Stimulated activated CD4-positive, alpha-beta T cell treated with anti-CD3 and anti-CD28 coated beads, TNF-alpha, amount 100 ng/mL, for 48 hours (primary cell): ENCODE measurements around the gene PLD2.
"Not testable (repeated sequence)": the region's sequence is repeated elsewhere in the genome, so short reads cannot be mapped to it uniquely, and the experiment has no call there.

Experiments
- DNase-seq, 3 donors: peaks; one replicate each; pipeline ENCODE4 v3.0.0-alpha.2; 2020; ENCODE audit warnings: low read depth in 3 of 3

PLD2 gene

DNA sequence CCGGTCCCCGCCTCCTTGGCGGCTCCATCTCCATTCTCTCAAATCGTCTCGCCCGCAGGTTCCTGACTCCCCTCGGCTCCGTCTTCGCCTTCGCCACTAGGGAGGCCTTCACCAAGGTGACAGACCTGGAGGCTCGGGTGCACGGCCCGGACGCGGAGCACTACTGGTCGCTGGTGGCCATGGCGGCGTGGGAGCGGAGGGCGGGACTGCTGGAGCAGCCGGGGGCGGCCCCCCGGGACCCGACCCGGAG is 17.3 kb upstream of the PLD2 start:
- DNase-seq = no peak

DNA sequence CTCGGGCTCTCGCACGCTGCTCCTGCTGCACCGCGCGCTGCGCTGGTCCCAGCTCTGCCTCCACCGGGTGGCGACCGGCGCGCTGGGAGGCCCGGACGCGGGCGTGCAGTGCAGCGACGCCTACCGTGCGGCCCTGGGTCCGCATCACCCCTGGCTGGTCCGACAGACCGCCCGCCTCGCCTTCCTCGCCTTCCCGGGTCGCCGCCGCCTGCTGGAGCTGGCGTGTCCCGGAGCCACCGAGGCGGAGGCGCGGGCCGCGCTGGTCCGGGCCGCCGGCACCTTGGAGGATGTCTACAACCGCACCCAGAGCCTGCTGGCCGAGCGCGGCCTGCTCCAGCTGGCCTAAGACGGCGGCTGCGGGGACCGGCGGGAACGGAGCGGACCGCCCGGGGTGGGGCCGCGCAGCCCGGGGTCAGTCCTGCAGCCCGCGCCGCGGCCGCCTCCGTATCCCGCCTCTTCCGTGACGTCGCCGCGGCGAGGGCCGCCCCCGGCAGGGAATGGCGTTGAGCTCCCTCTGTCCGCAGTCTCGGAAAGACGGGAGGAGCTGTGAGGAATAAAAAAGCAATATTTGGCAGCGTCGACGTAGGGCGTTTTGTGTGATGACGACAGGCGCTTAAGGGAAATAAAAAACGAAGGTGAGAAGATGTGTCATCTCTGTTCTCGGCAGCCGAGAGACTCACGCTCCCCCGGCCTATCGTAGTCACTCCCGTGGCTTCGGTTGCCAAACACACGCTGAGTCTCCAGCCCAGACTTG is 16.8 kb upstream of the PLD2 start:
- peak; percentile 61 to 72 (median 71) for DNase-seq

DNA sequence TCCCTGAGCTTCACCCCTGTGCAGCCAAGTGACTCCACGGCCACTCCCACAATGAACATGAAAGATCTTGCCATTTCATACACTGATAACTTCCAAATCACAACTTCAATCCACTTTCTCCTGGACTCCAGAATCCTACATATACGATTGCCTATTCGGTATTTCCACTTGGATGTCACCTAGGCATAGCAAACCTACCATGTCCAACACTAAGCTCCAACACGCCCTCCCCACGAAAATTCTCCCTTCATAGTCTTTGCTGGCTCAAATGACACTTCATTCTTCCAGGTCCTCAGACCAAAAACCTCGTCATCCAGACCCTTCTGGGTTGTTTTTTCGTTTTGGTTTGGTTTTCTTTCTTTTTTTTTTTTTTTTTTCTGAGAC is 16.3 kb upstream of the PLD2 start:
- DNase-seq = no peak

GRCh38 chr17:4795168-4795567 is 11.8 kb upstream of the PLD2 start:
- no peak for DNase-seq

DNA sequence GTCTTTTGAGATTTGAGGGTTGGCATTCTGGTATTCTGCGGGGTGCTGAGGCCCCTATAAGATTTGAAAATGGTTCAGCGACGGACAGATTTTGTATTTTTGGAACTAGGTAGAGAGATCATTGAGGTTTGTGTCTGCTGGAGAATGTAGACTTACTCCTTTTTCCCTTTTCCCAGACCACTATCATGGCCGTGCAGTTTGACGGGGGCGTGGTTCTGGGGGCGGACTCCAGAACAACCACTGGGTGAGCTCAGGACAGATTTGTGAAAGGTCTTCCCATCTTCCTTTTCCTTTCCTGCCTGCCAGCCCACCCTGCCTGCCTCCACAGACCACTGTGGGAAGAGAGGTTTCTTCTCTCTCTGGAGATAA is 10.4 kb upstream of the PLD2 start:
- DNase-seq = no peak

DNA sequence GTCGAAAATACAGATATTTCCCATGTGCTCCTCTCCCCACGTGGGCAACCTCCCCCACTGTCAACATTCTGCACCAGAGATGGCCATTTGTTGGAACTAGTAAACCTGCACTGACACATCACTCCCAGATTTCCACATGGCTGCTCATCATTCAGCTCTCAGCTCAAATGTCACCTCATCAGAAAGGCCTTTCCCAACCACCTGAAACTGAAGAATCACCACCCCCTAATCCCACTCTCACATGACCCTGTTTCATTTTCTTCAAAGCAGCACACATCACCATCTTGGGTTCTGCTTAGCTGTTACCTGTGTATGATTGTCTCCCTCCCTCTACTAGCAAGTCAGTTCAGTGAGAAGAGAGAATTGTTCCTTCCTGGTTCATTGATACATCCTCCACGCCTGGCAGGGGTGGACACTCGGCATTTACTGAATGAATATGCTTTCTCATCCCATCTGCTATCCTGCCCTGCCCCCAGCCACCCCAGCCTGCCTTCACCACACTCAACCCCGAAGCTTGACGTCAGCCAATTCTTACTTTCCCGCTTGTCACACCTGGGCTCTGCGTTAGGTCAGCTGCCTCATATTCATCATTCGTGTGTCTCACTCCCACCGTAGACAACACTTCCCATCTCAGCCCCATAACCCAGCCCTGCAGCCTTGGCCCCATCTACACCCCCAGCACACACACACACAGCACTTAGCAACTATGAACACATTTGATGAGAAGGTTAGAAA is 6.3 kb upstream of the PLD2 start:
- no peak for DNase-seq

DNA sequence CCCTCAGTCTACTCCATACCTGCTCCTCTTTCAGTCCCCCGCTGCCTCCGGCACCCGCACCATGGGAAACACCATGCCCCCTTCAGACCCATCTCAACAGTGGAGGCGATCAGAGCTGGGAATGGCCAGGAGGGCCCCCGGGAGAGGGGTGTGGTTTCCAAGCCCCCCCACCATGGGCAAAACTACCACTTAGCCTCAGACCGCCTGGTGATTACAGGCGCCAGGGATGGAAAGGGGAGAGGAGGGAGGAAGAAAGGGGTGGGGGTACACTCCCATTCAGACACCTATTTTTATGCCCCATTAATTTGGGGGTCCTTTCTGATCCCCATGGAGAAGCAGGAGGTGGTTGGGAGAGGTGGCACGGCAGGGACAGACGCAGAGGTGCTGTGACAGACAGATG is 4.7 kb upstream of the PLD2 start, which contains the start of gene C17orf114:
Gene C17orf114, minus strand, starts transcription at position 101 of the 400 bp plus-strand sequence.
- DNase-seq = no peak

DNA sequence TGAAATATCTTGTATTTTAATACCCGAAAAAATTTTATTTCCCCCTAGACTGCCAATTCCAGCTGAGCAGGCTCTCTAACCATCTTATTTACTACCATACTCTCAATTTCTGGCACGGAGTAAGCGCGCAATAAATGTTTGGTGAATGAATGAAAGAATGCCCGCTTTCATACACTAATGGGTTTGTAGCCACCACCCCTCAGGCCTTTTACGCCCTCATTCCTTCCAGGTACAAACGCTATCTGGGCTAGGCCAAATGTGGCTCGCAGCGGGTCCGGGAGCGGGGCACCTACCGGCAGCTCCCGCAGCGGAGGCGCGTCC is 536 bp upstream of the PLD2 start:
- DNase-seq = no peak

DNA sequence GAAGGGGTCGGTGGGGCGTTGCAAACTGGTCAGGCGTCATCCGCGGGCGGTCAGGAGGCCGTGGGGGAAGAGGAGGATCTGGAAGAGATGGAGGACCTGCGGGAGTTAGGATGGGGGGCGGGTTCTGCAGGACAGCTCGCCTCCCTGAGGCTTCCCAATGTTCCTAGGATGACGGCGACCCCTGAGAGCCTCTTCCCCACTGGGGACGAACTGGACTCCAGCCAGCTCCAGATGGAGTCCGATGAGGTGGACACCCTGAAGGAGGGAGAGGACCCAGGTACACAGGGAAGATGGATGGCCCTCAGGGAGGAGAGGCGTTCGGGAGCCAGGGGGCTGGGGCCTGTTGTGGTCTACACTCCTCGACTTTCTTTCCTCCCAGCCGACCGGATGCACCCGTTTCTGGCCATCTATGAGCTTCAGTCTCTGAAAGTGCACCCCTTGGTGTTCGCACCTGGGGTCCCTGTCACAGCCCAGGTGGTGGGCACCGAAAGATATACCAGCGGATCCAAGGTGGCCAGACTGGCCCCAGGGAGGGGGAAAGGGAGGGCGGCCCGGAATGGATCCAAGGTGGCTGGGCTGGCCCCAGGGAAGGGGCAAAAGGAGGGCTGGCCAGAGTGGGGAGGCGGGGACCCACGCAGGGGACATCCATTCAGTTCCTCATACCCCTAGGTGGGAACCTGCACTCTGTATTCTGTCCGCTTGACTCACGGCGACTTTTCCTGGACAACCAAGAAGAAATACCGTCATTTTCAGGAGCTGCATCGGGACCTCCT is 839 bp downstream of the PLD2 start:
- DNase-seq = no peak

DNA sequence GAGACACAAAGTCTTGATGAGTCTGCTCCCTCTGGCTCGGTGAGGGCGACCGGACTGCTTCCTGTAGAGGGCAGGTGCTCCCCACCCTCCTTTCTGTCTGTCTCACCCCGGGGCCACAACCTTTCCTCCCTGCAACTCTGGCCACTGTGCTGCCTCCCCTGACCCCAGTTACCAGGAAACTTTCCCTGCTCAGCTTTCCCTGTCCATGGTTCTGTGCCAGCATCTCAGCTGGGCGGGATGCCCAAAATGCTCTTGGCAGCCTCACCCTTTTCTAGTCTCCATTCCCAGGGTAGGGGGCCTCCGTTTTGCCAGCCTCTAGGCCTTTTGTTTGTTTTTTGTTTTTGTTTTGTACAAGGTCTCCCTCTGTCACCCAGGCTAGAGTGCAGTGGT is 1.4 kb downstream of the PLD2 start:
- DNase-seq = no peak

DNA sequence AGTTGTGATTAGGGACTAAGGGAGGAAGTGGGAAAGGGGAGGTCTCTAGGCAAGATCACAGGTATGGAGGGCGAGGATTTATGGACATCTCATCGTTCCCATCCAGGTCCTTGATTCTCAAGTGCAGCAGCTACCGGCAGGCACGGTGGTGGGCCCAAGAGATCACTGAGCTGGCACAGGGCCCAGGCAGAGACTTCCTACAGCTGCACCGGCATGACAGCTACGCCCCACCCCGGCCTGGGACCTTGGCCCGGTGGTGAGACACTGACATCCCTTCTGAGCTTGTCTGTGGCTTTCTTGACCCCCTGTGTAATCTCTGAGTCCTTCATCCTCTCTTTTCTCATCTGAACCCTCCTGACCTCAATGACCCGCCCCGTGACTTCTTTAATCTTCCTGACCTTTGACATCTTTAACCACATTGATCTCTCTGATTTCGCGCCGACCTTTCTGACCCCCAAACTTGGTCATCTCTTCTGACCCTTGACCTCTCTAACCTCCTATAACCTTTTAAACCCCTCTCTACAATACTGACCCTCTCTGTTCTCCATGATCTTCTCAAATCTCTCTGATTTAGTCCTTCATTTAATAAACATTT is 3.8 kb downstream of the PLD2 start:
- no peak for DNase-seq

- DNase-seq = no peak
These were observed 4.5 kb downstream of the PLD2 start for GRCh38 chr17:4811471-4811870.

GRCh38 chr17:4812690-4813089 is 5.7 kb downstream of the PLD2 start:
- no peak for DNase-seq

DNA sequence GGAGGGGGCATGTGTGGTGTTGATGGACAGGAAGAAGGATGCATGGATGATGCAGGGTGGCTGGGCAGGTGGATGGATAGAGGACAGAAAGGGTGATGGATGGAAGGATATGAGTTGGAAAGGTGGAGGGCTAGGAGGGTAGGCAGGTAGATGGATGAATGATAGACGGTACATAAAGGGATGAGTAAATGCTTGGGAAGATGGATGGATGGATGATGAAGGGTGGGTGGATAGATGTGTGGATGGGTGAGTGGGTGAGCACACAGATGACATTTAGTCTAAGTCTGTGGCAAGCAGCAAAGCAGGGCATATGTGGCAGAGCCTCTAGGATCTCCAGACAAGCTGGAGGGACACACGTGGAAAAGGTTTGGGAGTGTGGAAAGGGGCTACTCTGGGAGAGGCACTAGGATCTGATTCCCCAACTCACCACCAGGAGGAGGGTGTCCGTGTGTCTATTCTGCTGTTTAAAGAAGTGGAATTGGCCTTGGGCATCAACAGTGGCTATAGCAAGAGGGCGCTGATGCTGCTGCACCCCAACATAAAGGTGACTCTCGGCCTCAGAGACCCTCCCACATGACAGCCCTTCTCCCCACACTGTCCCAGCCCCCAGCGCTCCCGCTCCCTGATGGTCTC is 8.2 kb downstream of the PLD2 start:
- DNase-seq = no peak

DNA sequence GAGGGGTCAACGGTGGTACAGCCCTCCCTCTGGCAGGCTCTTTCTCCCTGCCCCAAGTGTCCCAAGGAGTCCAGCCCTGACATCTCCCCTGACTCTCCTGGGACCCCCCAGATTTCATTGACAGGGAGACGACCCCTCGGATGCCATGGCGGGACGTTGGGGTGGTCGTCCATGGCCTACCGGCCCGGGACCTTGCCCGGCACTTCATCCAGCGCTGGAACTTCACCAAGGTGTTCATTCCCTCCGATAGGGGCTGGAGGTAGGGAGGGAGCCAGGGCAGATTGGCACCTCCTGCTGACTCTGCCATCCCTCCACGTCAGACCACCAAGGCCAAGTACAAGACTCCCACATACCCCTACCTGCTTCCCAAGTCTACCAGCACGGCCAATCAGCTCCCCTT is 9.9 kb downstream of the PLD2 start:
- DNase-seq = no peak

DNA sequence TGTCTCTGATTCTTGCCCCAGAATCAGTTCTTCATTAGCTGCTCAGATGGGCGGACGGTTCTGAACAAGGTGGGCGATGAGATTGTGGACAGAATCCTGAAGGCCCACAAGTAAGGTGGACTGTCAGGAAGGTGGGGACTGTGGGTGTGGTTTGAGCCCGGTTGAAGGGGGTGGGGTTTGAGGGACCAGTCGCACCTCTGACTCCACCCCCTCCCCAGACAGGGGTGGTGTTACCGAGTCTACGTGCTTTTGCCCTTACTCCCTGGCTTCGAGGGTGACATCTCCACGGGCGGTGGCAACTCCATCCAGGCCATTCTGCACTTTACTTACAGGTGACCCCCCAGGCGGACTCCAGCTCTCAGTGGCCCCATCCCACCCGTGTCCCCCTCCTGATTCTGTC is 11.3 kb downstream of the PLD2 start:
- DNase-seq = no peak

DNA sequence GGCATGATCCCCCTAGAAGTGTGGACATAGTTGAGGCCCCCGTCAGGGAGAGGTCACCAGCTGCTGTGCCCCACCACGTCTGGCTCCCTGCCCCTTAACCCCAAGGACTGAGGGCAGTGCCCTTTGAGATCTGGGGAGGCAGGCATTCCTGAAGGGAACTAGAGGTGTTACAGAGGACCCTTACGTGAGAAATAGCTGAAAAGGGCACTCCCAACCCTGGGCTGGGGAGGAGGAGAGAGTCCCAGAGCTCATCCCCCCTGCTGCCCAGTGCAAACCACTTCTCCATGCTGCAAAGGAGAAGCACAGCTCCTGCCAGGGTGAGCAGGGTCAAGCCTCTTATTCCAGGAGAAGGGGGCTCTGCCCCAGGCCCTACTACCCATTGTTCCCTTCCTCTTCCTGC is 15.9 kb downstream of the PLD2 start:
- DNase-seq = no peak

- no peak for DNase-seq
These were observed 16.6 kb downstream of the PLD2 start for GRCh38 chr17:4823373-4824089.

GRCh38 chr17:4827399-4827798 is 20.4 kb downstream of the PLD2 start:
- DNase-seq = no peak

DNA sequence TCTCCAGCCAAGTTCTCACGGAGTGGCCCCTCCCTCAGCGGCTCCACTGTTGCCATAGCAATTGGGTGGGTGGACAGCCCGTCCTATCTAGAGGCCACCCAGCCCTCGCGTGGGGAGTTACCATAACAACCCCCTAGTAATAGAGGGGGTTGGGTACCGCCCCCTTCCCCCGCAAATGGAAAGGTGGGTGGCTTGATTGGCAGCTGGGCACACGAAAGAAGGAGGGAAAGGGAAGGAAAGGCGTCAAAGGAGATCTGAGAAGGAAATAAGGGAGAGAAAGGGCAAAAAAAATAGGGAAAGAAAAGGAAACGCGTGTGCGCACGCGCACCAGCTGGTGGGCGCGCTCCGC is 25.9 kb downstream of the PLD2 start:
- DNase-seq = not testable (repeated sequence)

DNA sequence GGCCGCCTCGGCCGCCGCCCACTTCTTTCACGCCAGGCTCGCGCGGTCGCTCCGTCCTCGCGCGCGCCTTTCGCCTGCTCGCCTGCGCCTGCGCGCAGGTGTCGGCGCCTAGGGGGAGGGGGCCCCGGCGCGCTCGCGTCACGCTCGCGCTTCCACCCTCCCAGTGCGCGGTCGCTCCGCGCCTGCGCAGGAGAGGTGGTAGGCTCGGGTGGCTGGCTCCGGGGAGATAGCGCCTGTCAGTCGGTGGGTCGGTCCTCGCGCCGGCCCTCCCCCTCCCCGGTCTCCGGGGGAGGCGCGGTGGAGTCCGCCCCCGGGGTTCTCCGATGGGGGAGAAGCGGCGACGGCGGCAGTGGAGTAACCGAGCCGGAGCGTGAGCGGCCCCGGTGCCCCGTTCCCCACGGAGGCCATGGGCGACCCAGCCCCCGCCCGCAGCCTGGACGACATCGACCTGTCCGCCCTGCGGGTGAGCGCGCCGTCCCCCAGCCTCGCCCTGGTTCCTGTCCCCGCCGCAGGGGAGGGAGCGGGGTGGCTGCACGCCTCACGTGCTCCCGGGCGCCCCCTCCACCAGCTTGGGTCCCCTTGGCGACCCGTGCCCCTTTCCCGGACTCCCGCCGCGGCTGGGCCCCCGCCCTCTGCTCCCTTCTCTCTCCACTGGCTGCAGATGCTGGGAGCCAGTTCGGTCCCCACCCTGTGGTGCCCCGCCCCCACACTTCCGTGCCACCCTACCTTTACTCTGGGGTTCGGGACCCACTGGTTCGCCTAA is 26.4 kb downstream of the PLD2 start, which contains the start of gene MINK1:
Gene MINK1, plus strand, starts transcription at position 163 of the 763 bp plus-strand sequence. Its CDS starts 244 bp downstream, at position 407.
- DNase-seq = peak; percentile 75 to 83 (median 80)
